HG03175 (cell line): Measurements from ENCODE around the gene EXO5.
"Not testable (repeated sequence)": the region's sequence is repeated elsewhere in the genome, so short reads cannot be mapped to it uniquely, and the experiment has no call there.

Source experiments
- ATAC-seq: cut with Tn5 transposase; IDR thresholded peaks from one replicate; pipeline ENCODE4 v1.9.1; 2021; ENCODE audit warnings: mild to moderate bottlenecking, moderate library complexity; ENCODE audit not compliant: unreplicated experiment

Gene EXO5

DNA sequence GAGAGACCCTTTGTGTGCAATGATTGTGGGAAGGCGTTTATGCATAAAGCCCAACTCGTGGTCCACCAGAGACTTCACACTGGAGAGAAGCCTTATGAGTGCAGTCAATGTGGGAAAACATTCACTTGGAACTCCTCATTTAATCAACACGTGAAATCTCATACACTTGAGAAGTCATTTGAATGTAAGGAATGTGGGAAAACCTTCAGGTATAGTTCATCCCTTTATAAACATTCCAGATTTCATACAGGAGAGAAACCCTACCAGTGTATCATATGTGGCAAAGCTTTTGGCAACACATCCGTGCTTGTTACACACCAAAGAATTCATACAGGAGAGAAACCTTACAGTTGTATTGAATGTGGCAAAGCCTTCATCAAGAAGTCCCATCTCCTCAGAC lies 38.4 kb downstream of the EXO5 start:
- ATAC-seq, result no peak

DNA sequence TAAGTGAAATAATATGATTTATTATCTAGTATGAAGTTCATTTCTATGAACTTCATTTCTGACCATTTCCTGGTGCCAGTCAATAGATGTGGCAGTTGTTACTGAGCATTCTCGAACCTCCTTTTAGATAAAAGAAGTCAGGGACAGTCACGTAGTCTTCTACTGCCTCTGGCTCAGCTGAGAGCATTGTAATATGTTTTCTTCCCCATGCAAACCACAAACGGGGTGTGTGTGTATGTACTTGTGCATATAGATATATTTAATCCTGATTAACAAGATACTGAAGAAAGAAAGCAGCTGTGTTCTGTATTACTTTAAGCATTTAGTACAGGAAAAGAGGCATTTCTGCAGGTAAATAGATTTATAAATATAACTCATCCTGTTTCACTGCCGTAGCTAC lies 44.5 kb downstream of the EXO5 start:
- no peak for ATAC-seq

DNA sequence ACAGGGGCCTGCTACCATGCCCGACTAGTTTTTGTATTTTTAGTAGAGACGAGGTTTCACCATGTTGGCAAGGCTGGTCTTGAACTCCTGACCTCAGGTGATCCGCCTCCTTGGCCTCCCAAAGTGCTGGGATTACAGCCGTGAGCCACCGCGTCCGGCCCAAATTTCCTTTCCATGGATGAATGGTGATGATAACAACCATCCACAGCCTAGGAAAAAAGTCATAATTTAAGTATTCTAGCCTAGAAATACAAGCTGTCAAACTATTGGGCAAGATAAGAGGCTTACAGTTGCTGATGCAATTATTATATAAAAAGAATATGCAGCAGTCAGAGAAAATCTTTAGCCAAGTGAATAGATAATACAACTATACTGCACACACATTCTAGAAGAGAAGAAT lies 46.2 kb downstream of the EXO5 start:
- not testable (repeated sequence) for ATAC-seq

DNA sequence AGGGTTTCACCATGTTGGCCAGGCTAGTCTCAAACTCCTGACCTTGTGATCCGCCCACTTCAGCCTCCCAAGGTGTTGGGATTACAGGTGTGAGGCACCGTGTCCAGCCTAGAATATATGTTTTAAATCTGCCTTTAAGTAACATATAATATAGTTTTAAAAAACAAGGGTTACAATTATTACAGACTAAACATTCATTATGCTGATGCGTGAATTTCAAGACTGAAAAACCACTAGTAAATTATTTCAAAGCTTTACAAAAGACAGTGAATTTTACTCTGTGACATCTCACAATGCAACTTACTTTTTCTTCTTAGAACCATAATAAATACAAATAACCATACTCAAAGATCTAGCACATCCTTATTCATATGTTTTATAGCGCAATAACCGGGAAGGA lies 47.6 kb downstream of the EXO5 start:
- ATAC-seq, result no peak

DNA sequence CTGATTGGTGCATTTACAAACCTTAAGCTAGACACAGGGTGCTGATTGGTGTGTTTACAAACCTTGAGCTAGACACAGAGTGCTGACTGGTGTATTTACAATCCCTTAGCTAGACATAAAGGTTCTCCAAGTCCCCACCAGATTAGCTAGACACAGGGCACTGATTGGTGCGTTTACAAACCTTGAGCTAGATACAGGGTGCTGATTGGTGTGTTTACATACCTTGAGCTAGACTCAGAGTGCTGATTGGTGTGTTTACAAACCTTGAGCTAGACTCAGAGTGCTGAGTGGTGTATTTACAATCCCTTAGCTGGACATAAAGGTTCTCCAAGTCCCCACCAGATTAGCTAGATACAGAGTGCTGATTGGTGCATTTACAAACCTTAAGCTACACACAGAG lies 49.7 kb downstream of the EXO5 start:
- ATAC-seq, result not testable (repeated sequence)

DNA sequence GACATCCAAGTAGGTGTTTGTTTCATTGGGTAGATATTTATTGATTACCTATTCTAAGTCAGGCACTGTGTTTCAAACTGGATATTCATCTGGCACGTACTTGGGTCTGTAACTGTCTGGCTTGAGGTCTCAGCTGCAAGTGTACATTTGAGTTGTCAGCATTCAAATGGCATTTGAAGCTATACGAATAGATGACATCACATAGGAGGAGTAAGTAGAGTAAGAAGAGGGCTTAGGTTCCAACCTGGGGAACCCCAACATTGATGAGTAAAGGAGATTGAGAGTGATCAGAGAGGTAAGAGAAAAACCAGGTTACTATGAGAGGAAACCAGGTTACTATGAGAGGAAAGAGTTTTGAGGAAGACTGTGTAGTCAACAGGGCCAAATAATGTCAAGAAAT lies 53.6 kb downstream of the EXO5 start:
- no peak for ATAC-seq

DNA sequence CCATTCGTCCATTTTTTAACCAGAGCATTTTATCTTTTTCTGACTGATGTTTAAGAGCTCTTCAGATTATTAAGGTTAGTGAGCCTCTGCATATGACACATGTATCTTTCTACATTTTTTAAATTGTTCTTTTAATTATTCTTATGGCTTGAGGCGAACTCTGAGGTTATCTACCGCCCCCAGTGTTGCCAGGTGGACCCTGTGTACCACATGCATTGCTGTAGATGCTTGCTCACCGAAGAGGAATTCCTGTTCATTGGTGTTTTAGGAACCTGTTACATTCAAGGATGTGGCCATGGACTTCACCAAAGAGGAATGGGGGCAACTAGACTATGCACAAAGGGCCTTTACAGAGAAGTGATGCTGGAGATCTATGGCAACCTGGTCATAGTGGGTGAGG lies 54.7 kb downstream of the EXO5 start:
- no peak for ATAC-seq

DNA sequence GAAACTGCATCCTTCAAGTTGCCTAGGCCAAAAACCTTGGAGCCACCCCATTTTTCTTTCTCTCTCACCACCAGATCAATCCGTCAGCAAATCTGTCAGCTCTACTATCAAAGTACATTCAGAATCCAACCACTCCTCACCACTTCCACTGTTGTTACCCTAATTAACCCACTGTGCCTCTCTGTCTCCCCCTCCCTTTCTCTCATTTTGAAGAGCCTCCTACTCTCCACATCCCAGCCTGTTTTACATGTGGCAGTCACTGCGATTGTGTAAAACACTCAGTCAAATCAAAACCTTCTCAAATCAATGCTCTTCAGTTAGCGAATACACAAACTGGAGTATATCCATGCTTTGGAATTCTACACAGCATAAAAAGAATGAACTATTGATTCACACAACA lies 55.9 kb downstream of the EXO5 start:
- ATAC-seq, result no peak

DNA sequence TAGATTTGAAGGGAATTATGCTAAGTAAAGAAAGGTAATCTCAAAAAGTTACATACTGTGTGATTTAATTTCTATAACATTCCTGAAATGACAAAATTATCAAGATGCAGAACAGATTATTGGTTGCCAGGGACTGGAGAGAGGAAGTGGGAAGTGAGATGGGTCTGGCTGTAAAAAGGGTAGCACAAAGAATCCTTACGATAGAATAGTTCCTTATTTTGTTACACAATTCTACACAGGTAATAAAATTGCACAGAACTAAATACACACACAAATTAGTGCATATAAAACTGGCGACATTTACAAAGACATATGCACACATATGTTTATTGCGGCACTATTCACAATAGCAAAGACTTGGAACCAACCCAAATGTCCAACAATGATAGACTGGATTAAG lies 56.3 kb downstream of the EXO5 start:
- no peak for ATAC-seq
